Progenitor cell of endocrine pancreas (in vitro differentiated cells): Measurements from ENCODE around the gene MYOCD. TPM values are rescaled to one million over a fixed set of nuclear protein-coding genes. Genes with fewer than 3 reads are reported as not detected.

Experiments used
- DNase-seq: peaks from one replicate; pipeline ENCODE4 v3.0.0; 2021; ENCODE audit warnings: low spot score; ENCODE audit not compliant: unreplicated experiment
- H3K27ac Mint-ChIP-seq: 2 replicates; pipeline ENCODE4 v1.8.0; 2021; ENCODE audit warnings: mild to moderate bottlenecking, moderate library complexity, mixed read lengths
- H3K27me3 Mint-ChIP-seq: 2 replicates; pipeline ENCODE4 v1.8.0; 2021; ENCODE audit warnings: mixed read lengths
- H3K36me3 Mint-ChIP-seq: 2 replicates; pipeline ENCODE4 v1.8.0; 2022; ENCODE audit warnings: mixed read lengths; ENCODE audit not compliant: insufficient read depth
- H3K4me1 Mint-ChIP-seq: 2 replicates; pipeline ENCODE4 v1.8.0; 2021; ENCODE audit warnings: low read depth, mixed read lengths
- H3K4me3 Mint-ChIP-seq: 2 replicates; pipeline ENCODE4 v1.8.0; 2021; ENCODE audit warnings: low read depth, mild to moderate bottlenecking, moderate library complexity, mixed read lengths
- H3K9me3 Mint-ChIP-seq: 2 replicates; pipeline ENCODE4 v1.8.0; 2021; ENCODE audit warnings: low read depth, mixed read lengths
- CTCF ChIP-seq: fragments of 200-600 bp; sonication (generic); IDR thresholded peaks from one replicate; pipeline ENCODE4 v1.5.0; 2021; ENCODE audit warnings: antibody characterized with exemption, mild to moderate bottlenecking; ENCODE audit not compliant: unreplicated experiment
- total RNA-seq: library from RNA; stranded (reverse); gene quantifications from 2 replicates; pipeline ENCODE4 v1.2.1, GENCODE V29; 2021

The MYOCD gene
- total RNA-seq, 1 donor from 2014 or later, result 19.2 TPM

- no peak for DNase-seq
- no peak overlapping the region for H3K4me3 Mint-ChIP-seq
- no peak for TF ChIP-seq CTCF
- no peaks in the 10 kb centered on the region for H3K9me3 Mint-ChIP-seq
- H3K4me1 Mint-ChIP-seq, result peaks cover 6% of the 10 kb centered on the region
- no peak overlapping the region for H3K27ac Mint-ChIP-seq
- no peaks in the 10 kb centered on the region for H3K27me3 Mint-ChIP-seq
- H3K36me3 Mint-ChIP-seq, result no peaks in the 10 kb centered on the region
These were observed 40.4 kb downstream of the MYOCD start for GRCh38 chr17:12706070-12706469.

- H3K36me3 Mint-ChIP-seq, result no peaks in the 10 kb centered on the region
- no peak overlapping the region for H3K27ac Mint-ChIP-seq
- H3K27me3 Mint-ChIP-seq, result no peaks in the 10 kb centered on the region
- TF ChIP-seq CTCF, result no peak
- DNase-seq, result no peak
- peaks cover 6% of the 10 kb centered on the region for H3K4me1 Mint-ChIP-seq
- no peaks in the 10 kb centered on the region for H3K9me3 Mint-ChIP-seq
- H3K4me3 Mint-ChIP-seq, result no peak overlapping the region
These were observed 43.4 kb downstream of the MYOCD start for GRCh38 chr17:12709063-12709462.

GRCh38 chr17:12712415-12712814 is 46.7 kb downstream of the MYOCD start:
- Mint-ChIP-seq H3K27ac (no peak overlapping the region), H3K4me1 (no peaks in the 10 kb centered on the region), H3K36me3 (no peaks in the 10 kb centered on the region), H3K4me3 (no peak overlapping the region), H3K9me3 (no peaks in the 10 kb centered on the region), H3K27me3 (no peaks in the 10 kb centered on the region)
- TF ChIP-seq CTCF, result no peak
- no peak for DNase-seq

- Mint-ChIP-seq H3K27me3 (no peaks in the 10 kb centered on the region), H3K4me1 (no peaks in the 10 kb centered on the region), H3K27ac (no peak overlapping the region), H3K4me3 (no peak overlapping the region), H3K9me3 (no peaks in the 10 kb centered on the region), H3K36me3 (no peaks in the 10 kb centered on the region)
- TF ChIP-seq CTCF, result no peak
- DNase-seq, result no peak
These were observed 47.3 kb downstream of the MYOCD start for GRCh38 chr17:12712941-12713340.

GRCh38 chr17:12719948-12720347 is 54.3 kb downstream of the MYOCD start:
- no peak overlapping the region for H3K4me3 Mint-ChIP-seq
- no peak for TF ChIP-seq CTCF
- peaks cover 5% of the 10 kb centered on the region for H3K9me3 Mint-ChIP-seq
- no peak for DNase-seq
- no peaks in the 10 kb centered on the region for H3K27me3 Mint-ChIP-seq
- no peaks in the 10 kb centered on the region for H3K4me1 Mint-ChIP-seq
- H3K36me3 Mint-ChIP-seq, result peaks cover 7% of the 10 kb centered on the region
- no peak overlapping the region for H3K27ac Mint-ChIP-seq
